ENCODE results near the gene AOPEP.

AOPEP gene

DNA sequence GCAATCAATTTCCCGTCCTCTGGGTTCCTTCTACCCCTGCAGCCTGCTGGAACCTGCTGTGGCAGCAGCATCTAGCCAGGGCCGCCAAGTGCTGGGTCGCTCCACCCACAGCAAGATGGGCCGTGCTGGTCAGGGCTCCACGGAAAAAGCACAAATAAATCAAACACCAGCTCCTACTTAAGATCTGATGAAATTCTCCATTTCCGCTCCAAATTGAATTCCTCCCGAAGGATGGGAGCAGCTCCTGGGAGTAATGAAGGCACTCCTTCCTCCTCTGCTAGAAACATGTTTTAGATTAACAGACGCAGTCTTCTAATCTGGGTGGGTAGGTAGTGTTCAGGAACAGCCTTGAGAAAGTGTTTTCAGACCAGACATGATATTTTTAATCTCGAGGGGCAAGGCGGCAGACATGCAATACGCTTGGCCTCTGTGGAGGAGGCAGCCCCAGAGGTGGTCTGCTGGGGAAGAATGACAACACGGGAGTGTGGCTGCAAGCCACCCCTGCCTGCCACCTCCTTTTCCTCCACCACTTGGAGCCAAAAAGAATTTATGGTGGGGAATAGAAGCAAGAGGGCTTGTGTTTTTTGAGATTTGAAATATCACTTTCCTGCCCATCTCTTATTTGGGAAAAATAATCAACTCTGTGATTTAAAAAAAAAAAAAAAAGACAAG is 194.1 kb downstream of the AOPEP start:
- intact Hi-C loops (cut with DNase I): no loop called here
- peak in 4 of 10 donors; percentile 63 to 91 (median 82) for DNase-seq

DNA sequence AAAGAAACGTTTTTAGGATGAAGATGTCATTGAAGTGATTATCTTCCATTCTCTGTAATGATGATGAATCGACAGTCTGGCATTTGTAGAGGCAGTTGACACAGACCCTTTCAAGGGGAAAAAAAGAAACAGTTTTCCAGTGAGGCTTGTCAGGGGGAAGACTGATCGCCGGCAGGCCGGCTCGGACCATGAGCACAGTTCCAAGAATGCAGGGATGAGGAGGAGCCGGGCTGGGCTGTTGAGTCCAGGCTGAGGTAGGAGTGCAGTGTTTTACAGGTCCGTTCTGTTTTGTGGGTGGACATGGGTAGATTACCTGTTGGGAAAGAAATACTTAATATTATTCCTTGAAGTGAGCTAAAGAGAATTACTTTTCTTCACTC is 194.6 kb downstream of the AOPEP start:
- intact Hi-C loops (cut with DNase I): no loop called here
- no peak for DNase-seq

DNA sequence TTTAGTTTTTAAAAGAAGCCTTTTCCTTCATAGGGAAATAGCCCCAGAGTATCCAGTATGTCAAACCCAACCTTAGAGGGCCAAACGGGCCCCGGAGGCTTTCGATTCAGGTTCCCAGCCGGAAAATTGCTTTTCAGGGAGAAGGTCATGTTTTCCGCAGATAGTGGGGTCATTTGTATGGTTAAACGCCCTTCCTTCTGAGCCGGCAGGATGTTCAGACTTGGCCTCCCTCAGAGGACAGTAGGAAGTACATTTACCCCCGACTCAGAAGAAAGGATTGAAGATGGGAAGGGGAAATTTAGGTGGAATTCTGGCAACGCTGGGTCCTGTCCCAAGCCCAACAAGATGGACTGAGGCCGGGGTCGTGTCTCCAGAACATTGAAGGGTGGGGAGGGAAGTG is 195.2 kb downstream of the AOPEP start:
- intact Hi-C loops (cut with DNase I): no loop called here

DNA sequence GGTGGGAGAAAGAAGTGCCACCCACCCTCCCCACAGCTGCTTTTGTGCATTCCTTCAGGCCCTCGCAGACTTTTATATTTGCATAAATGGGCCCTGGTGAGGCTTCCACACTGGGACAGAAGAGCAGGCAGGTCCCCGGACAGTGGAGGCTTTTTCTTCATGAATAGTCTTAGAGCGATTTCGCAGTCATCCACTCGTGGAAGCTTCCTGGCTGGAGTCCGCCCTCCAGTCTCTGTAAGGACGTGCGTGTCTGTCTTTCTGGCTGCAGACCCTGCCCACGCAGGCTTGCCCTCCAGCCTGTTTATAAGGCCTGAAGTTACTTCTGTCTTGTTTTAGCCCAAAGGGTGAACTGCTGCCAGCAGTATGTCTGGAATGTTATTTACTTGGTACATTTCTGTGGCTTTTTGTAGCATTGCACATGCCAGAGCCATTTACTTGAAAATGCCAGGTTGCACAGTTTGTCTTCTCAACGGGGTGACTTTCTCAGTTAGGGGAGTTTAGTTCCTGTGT is 195.7 kb downstream of the AOPEP start:
- no peak for DNase-seq
- intact Hi-C loops (cut with DNase I): no loop called here

More for the DNA sequence above, 195.2 kb downstream of the AOPEP start:
- no peak for DNase-seq

GRCh38 chr9:94922691-94923107 is 196.2 kb downstream of the AOPEP start:
- DNase-seq: no peak
- intact Hi-C loops (cut with DNase I): no loop called here

DNA sequence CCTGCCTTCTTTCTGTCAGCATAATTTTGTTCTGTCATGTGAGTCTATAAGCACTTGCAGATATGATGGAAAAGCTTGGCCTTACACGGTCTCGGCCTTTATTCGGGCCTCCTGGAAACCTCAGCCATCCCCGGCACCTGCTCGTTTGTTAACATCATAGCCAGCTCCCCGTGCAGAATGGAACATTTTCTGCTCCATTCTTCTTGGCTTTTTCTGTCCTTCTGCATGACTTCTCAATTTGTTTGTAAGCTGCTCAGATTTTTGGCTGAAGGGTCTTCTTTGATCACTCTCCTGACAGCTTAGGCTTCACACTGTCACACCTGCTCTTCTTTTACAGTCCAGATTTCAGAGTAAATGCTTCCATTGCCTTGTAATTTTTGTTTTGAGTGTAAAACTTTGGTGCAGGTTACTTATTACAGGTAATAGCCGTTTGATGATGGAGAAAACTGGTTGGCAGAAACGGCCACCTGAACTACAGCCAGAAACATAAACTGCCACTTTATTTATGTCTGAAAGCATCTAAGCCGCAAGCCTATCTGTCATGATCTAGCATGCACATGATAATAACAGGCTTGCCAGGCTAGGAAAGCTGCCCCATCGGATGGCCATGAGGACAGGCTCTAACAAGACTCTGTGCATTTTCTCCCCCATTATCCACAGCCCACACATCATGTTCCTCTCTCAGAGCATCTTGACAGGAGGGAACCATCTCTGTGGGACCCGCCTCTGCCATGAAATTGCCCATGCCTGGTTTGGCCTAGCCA is 197.0 kb downstream of the AOPEP start:
- DNase-seq: no peak
- intact Hi-C loops (cut with DNase I): no loop called here

DNA sequence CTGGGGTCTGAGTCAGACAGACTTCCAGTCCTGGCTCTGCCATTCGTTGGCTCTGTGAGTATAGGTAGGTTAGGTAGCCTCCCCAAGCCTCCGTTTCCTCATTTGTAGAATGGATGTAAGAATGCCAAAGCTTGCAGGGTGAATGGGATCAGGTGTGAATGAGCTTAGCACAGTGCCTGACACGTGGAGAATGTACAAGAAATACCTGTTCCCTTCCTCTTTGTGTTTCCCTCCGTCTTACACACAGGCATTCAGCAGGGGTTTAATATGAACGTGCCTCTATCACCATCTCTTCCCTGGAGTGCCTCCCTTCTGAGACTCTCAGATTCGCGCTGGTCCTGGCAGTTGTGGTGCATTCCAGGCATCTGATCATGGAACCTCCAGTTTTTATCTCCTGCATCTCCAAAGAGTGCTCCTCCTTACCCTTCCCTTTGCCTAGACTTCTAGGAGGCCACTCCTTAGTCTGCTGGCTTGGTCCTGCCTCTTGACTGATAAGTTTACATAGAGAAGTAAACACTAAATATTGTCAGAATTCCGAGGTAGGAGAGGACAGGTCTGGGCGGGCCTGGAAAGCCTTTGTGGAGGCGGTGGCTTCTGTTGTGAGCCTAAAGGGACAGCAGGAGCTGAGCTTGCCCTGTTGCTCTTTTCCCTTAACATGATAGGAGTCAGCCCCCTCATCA is 199.4 kb downstream of the AOPEP start:
- intact Hi-C loops (cut with DNase I): no loop called here
- DNase-seq: no peak

DNA sequence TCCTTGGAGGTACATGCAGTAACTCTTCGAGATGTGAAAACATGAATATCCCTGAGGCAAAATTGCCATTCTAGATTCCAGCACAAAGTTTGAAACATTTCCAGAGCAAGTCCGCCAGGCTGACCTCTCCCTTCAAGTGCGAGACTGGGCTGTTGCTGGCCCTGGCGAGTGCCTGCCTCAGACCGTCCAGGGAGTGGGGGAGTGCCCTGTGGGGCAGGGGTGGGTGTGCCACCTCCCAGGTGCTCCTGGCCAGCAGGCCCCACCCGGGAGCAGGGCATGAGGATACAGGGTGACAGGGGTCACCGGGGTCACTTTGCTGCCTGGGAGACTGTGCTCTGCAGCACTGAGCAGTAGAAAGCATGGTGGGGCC is 199.9 kb downstream of the AOPEP start:
- intact Hi-C loops (cut with DNase I): no loop called here
- DNase-seq: no peak

- intact Hi-C loops (cut with DNase I): no loop called here
Observed at GRCh38 chr9:94927048-94927761, 200.7 kb downstream of the AOPEP start.

DNA sequence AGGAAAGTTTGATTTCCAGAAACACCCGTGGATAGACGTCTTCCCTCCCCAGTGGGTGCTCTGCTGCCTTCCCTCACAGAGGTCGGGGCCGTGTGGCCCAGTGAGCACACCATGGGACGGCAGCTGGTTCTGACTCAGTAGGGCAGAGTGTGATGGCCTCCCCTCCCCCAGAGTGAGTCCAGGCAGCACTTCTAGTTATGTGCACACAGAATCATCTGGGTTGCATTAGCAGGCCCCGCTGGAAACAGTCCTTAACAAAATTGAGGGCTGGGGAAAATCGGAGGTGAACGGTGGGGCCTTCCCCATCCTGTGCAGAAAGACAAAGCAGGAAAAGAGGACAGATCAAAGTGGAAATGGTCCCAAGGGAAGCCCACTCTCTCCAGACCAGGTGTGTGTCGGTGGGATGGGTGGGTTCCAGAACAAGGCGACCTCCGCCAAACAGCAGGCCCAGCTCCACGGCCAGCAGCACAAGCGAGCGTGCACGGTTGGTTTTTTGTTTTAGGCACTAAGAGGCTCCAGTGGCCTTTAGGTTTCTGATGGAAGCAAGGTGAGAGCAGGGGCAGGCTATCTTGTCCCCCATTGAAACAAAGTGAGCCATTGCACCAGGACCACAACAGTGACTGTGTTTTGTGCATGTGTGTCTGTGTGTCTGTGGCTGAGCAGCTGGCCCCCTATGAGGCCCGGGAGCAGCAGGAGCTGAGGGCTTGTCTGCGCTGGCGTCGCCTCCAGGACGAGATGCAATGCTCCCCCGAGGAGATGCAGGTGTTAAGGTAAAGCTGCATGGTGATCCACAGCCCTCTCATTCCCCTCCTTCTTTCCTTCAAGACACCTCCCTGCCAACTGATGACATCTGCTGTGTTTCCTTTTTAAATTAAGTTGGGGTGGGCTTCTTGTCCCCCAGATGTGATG is 201.5 kb downstream of the AOPEP start:
- peak in 1 of 10 donors; percentile 15 for DNase-seq
- intact Hi-C loops (cut with DNase I): no loop called here

More at GRCh38 chr9:94927048-94927761, 200.7 kb downstream of the AOPEP start:
- peak in 1 of 10 donors; percentile 12 for DNase-seq

DNA sequence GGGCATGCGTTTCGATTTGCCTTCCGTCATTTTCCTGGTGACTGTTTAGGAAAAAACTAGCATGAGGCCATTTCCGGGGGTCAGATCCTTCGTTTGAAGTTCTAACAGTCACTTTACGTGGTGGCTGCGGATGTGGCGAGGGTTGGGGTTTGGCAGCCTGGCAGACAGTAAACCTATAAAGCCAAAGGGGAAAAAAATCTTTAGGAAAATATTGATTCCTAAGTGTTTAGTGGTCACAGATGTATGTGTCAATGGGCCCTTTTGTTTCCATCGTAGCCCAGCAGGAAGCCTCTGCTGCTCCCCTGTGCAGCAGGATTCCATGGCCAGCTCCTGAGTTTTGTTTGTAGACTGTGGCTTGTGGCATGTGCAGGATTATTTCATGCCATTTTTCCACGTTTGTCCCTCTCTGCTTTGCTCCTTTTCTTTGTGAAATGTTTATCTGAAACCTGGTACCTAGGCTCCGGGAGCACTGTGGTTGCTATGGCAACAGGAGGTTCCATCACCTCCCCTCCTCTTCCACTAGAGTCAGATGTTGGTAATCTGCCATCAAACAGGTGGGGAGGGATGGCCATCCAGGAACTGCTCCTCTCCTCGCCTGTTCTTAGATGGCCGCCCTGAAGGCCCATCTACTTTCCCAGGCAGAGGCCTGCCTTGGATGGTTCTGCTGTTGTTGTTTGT is 202.3 kb downstream of the AOPEP start:
- no peak for DNase-seq
- intact Hi-C loops (cut with DNase I): no loop called here

DNA sequence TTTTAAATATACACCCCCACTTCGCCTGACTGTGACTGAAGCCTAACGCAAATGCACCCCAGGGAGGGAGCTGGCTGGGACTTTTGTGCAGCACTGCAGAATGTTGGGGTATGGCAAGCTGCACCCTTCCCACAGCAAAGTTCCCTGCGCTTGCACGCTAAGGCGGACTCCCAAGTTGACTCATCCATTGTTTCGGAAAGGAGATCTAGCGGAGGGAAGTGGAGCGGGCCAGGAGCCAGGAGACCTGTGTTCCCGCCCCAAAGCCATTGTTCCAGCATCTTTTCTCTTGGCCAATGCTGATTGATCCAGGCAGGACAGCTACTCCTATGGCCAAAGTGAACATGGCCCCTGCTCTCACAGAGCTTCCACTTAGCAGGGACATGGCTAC is 202.9 kb downstream of the AOPEP start:
- intact Hi-C loops (cut with DNase I): no loop called here
- peak in 1 of 10 donors; percentile 12 for DNase-seq

- intact Hi-C loops (cut with DNase I): no loop called here
- DNase-seq: no peak
Observed at GRCh38 chr9:94931036-94931633, 204.6 kb downstream of the AOPEP start.

DNA sequence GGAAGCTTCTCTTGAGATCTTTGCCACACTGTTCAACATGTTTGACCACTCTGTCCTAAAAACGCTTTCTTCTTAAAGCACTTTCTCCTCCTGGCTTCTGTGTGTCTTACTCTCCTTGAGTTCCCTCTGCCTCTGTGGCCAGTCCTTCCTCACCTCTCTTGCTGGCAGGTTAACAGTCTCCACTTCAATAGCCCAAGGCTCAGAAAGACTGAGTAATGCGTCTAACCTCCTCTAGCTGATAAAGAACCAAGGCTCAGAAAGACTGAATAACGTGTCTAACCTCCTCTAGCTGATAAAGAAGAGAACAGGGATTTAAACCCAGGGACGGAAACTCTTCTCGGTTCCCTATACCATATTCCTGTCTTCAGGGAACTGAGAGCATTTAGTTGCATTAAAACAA is 205.2 kb downstream of the AOPEP start:
- intact Hi-C loops (cut with DNase I): no loop called here
- no peak for DNase-seq

GRCh38 chr9:94932652-94933510 is 206.4 kb downstream of the AOPEP start:
- no peak for DNase-seq
- intact Hi-C loops (cut with DNase I): no loop called here

- intact Hi-C loops (cut with DNase I): no loop called here
- no peak for DNase-seq
Observed at GRCh38 chr9:94933511-94933828, 207.0 kb downstream of the AOPEP start.

DNA sequence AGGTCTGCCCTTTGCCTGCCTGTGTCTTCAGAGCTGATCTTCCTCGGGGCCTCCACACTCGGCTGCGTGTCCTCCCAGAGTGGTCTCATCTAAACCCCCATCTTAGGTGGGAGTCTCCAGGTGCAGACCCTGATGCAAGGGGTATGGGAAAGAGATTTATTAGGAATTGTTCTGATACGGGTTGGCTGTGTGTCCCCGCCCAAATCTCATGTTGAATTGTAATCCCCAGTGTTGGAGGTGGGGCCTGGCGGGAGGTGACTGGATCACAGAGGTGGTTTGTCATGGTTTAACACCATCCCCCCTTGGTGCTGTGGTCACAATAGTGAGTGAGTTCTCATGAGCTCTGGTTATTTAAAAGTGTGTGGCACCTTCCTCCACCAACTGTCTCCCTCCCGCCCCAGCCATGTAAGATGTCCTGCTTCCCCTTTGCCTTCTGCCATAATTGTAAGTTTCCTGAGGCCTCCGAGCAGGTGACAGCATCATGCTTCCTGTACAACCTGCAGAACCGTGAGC is 208.4 kb downstream of the AOPEP start:
- DNase-seq: no peak
- intact Hi-C loops (cut with DNase I): no loop called here

DNA sequence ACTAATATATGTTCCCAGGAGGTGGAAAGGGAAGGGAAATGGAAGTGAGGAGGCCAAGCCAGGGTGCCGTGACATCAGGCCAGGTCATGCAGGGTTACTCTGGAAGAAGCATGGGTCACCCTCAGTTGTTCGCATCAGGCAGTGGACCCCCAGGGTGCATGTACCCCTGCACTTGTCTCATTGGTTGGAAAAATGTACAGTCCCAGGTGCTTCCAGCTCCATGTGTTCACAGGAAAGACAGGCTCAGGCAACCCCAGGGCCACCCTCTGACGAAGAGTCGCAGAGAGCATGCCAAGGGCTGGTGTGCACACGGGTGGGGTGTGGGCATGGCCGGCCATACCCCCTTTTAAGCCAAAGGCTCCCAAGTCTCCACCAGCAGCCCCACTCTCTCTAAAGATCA is 208.9 kb downstream of the AOPEP start:
- intact Hi-C loops (cut with DNase I): no loop called here
- DNase-seq: no peak
